ENCODE measurements around the gene NAALADL2.

Gene NAALADL2

GRCh38 chr3:174822320-174822719 is 36.8 kb upstream of the NAALADL2 start:
- TF ChIP-seq CTCF (IDR thresholded peaks at IDR 0.05; ENCODE audit: extremely low read depth, insufficient read depth, missing control alignments), result no peak
- in situ Hi-C loops (cut with MboI; ENCODE audit: low pct_unique_long_range_greater_than_20kb, low sequenced_read_pairs, unreplicated experiment), result no loop called here
- DNase-seq (ENCODE audit: low spot score), result no peak

GRCh38 chr3:174826069-174826468 is 33.1 kb upstream of the NAALADL2 start:
- in situ Hi-C loops (cut with MboI; ENCODE audit: low pct_unique_long_range_greater_than_20kb, low sequenced_read_pairs, unreplicated experiment), result no loop called here
- DNase-seq (ENCODE audit: low spot score), result no peak
- no peak for TF ChIP-seq CTCF (IDR thresholded peaks at IDR 0.05; ENCODE audit: extremely low read depth, insufficient read depth, missing control alignments)

GRCh38 chr3:174844746-174845145 is 14.4 kb upstream of the NAALADL2 start:
- TF ChIP-seq CTCF (IDR thresholded peaks at IDR 0.05; ENCODE audit: extremely low read depth, insufficient read depth, missing control alignments), result no peak
- DNase-seq (ENCODE audit: low spot score), result no peak
- in situ Hi-C loops (cut with MboI; ENCODE audit: low pct_unique_long_range_greater_than_20kb, low sequenced_read_pairs, unreplicated experiment), result no loop called here

GRCh38 chr3:174846055-174846454 is 13.1 kb upstream of the NAALADL2 start:
- no peak for TF ChIP-seq CTCF (IDR thresholded peaks at IDR 0.05; ENCODE audit: extremely low read depth, insufficient read depth, missing control alignments)
- in situ Hi-C loops (cut with MboI; ENCODE audit: low pct_unique_long_range_greater_than_20kb, low sequenced_read_pairs, unreplicated experiment), result no loop called here

GRCh38 chr3:174854987-174855386 is 4.1 kb upstream of the NAALADL2 start:
- TF ChIP-seq CTCF (IDR thresholded peaks at IDR 0.05; ENCODE audit: extremely low read depth, insufficient read depth, missing control alignments), result no peak
- in situ Hi-C loops (cut with MboI; ENCODE audit: low pct_unique_long_range_greater_than_20kb, low sequenced_read_pairs, unreplicated experiment), result no loop called here
- no peak for DNase-seq (ENCODE audit: low spot score)

More at GRCh38 chr3:174846055-174846454, 13.1 kb upstream of the NAALADL2 start:
- no peak for DNase-seq (ENCODE audit: low spot score)

- TF ChIP-seq CTCF (IDR thresholded peaks at IDR 0.05; ENCODE audit: extremely low read depth, insufficient read depth, missing control alignments), result no peak
- no peak for DNase-seq (ENCODE audit: low spot score)
- in situ Hi-C loops (cut with MboI; ENCODE audit: low pct_unique_long_range_greater_than_20kb, low sequenced_read_pairs, unreplicated experiment), result no loop called here
Observed at GRCh38 chr3:174857301-174857700, 1.8 kb upstream of the NAALADL2 start.

GRCh38 chr3:174858353-174858752 is 781 bp upstream of the NAALADL2 start:
- no peak for TF ChIP-seq CTCF (IDR thresholded peaks at IDR 0.05; ENCODE audit: extremely low read depth, insufficient read depth, missing control alignments)
- in situ Hi-C loops (cut with MboI; ENCODE audit: low pct_unique_long_range_greater_than_20kb, low sequenced_read_pairs, unreplicated experiment), result no loop called here
- DNase-seq (ENCODE audit: low spot score), result no peak

All from GM13977 (cell line).